Uterus (tissue), 4 donors: ENCODE measurements around the gene CUBN. TPM values are rescaled to one million over a fixed set of nuclear protein-coding genes. Genes with fewer than 3 reads are reported as not detected.

ENCODE experiments used
- DNase-seq, 2 donors: peaks; one replicate each; pipeline ENCODE4 v3.0.0-alpha.2; 2019 to 2020
- H3K27ac ChIP-seq, 2 donors: fragments of 200-600 bp; sonication (generic); 1 replicate in 1 of 2; 2 replicates in 1 of 2; pipeline ENCODE4 v1.5.1; 2016 to 2018
- H3K27me3 ChIP-seq, 2 donors: fragments of 200-600 bp; sonication (generic); one replicate each; pipeline ENCODE4 v1.5.1; 2018 to 2019; ENCODE audit warnings: control low read depth in 1 of 2
- H3K36me3 ChIP-seq, 2 donors: fragments of 200-600 bp; sonication (generic); one replicate each; pipeline ENCODE4 v1.5.1; 2019; ENCODE audit warnings: control low read depth in 1 of 2
- H3K4me1 ChIP-seq, 2 donors: fragments of 200-600 bp; sonication (generic); one replicate each; pipeline ENCODE4 v1.5.1; 2018 to 2019; ENCODE audit warnings: control low read depth in 1 of 2
- H3K4me3 ChIP-seq, 2 donors: fragments of 200-600 bp; sonication (generic); 1 replicate in 1 of 2; 2 replicates in 1 of 2; pipeline ENCODE4 v1.5.1; 2018 to 2019; ENCODE audit warnings: mild to moderate bottlenecking in 1 of 2
- H3K9me3 ChIP-seq, 2 donors: fragments of 200-600 bp; sonication (generic); one replicate each; pipeline ENCODE4 v1.5.1; 2019; ENCODE audit warnings: control low read depth in 1 of 2
- CTCF ChIP-seq, 4 experiments: fragments of 200-600 bp in 2 of 4; fragments of 450-650 bp in 2 of 4; sonication (generic) in 2 of 4; IDR thresholded peaks; one replicate each; pipeline ENCODE4 v1.5.1; 2016 to 2019; ENCODE audit warnings: antibody characterized with exemption in 4 of 4, mild to moderate bottlenecking in 2 of 4, moderate library complexity in 1 of 4
- POLR2A ChIP-seq, 2 donors: fragments of 450-650 bp; IDR thresholded peaks; one replicate each; pipeline ENCODE4 v1.6.1; 2016; ENCODE audit warnings: antibody characterized with exemption in 2 of 2, mild to moderate bottlenecking in 1 of 2, moderate library complexity in 1 of 2
- intact Hi-C: fragments of 100-400 bp; cut with DNase I; formaldehyde crosslinking; loops from one replicate; pipeline ENCODE4 v1.15.1; 2023; ENCODE audit warnings: low total_unique reads
- total RNA-seq, 4 donors: library from RNA; depleted of rRNA in 3 of 4; stranded (reverse); fragments of >200 nt in 3 of 4; gene quantifications; one replicate each; pipeline versions ENCODE4 v1.1.0 to v1.2.4, GENCODE V29; 2014 to 2023
- donor health status: DM: yes; HTN: yes; CAD: no.

CUBN gene
- total RNA-seq, 4 donors from 2014 or later: 3.5 to 9.5 (median 5.1) TPM

- Histone ChIP-seq H3K27ac (no peak overlapping the region), H3K4me1 (no peaks in the 10 kb centered on the region), H3K4me3 (no peak overlapping the region), H3K27me3 (no peaks in the 10 kb centered on the region), H3K9me3 (no peaks in the 10 kb centered on the region), H3K36me3 (no peaks in the 10 kb centered on the region)
- TF ChIP-seq CTCF (IDR thresholded peaks at IDR 0.05) (no peak), POLR2A (IDR thresholded peaks at IDR 0.05) (no peak)
- DNase-seq: no peak
- intact Hi-C loops: no loop called here
These were observed 145.4 kb downstream of the CUBN start for GRCh38 chr10:16984242-16984641.

GRCh38 chr10:16976803-16977202, 152.8 kb downstream of the CUBN start:
- no peaks in the 10 kb centered on the region for H3K4me1 ChIP-seq
- intact Hi-C loops: no loop called here

GRCh38 chr10:16975188-16975587, 154.4 kb downstream of the CUBN start:
- Histone ChIP-seq H3K27me3 (no peaks in the 10 kb centered on the region), H3K4me1 (no peaks in the 10 kb centered on the region), H3K4me3 (no peak overlapping the region), H3K9me3 (no peaks in the 10 kb centered on the region), H3K36me3 (no peaks in the 10 kb centered on the region), H3K27ac (no peak overlapping the region)
- TF ChIP-seq CTCF (IDR thresholded peaks at IDR 0.05): no peak
- TF ChIP-seq POLR2A (IDR thresholded peaks at IDR 0.05): no peak
- DNase-seq: no peak
- intact Hi-C loops: no loop called here

More at GRCh38 chr10:16976803-16977202, 152.8 kb downstream of the CUBN start:
- no peak for TF ChIP-seq POLR2A (IDR thresholded peaks at IDR 0.05)
- no peak for TF ChIP-seq CTCF (IDR thresholded peaks at IDR 0.05)
- no peaks in the 10 kb centered on the region for H3K36me3 ChIP-seq
- no peak overlapping the region for H3K4me3 ChIP-seq
- H3K9me3 ChIP-seq: no peaks in the 10 kb centered on the region
- no peak for DNase-seq
- no peaks in the 10 kb centered on the region for H3K27me3 ChIP-seq
- no peak overlapping the region for H3K27ac ChIP-seq

- no peaks in the 10 kb centered on the region for H3K4me1 ChIP-seq
- H3K4me3 ChIP-seq: no peak overlapping the region
- no peaks in the 10 kb centered on the region for H3K27me3 ChIP-seq
- H3K36me3 ChIP-seq: no peaks in the 10 kb centered on the region
- peak in 1 of 2 donors; percentile 43 for DNase-seq
- no peaks in the 10 kb centered on the region for H3K9me3 ChIP-seq
- intact Hi-C loops: no loop called here
- peak overlapping the region; percentile 66 to 71 for H3K27ac ChIP-seq
- TF ChIP-seq POLR2A (IDR thresholded peaks at IDR 0.05) (no peak), CTCF (IDR thresholded peaks at IDR 0.05) (no peak)
These were observed 161.1 kb downstream of the CUBN start for GRCh38 chr10:16968416-16969041.

- no peak for DNase-seq
- H3K4me1 ChIP-seq: no peaks in the 10 kb centered on the region
- peak overlapping the region; percentile 66 to 71 for H3K27ac ChIP-seq
- intact Hi-C loops: no loop called here
- H3K4me3 ChIP-seq: no peak overlapping the region
- H3K9me3 ChIP-seq: no peaks in the 10 kb centered on the region
- H3K27me3 ChIP-seq: no peaks in the 10 kb centered on the region
- TF ChIP-seq CTCF (IDR thresholded peaks at IDR 0.05) (no peak), POLR2A (IDR thresholded peaks at IDR 0.05) (no peak)
- no peaks in the 10 kb centered on the region for H3K36me3 ChIP-seq
These were observed 161.7 kb downstream of the CUBN start for GRCh38 chr10:16967866-16968415.
